Breast epithelium (tissue), 4 donors: Measurements from ENCODE around the gene CERS4. TPM values are rescaled to one million over a fixed set of nuclear protein-coding genes. Genes with fewer than 3 reads are reported as not detected.
A peak's percentile ranks its signal among the peaks of the same experiment; 100 is the strongest.

ENCODE experiments used
- DNase-seq, 2 donors: peaks; one replicate each; pipeline ENCODE4 v3.0.0-alpha.2; 2019; ENCODE audit warnings: low spot score in 2 of 2
- H3K27ac ChIP-seq, 2 donors: fragments of 200-600 bp; sonication (generic) in 1 of 2; one replicate each; pipeline ENCODE4 v1.5.1; 2016 to 2019; ENCODE audit warnings: mild to moderate bottlenecking in 1 of 2
- H3K27me3 ChIP-seq, 2 donors: fragments of 200-600 bp; sonication (generic) in 1 of 2; one replicate each; pipeline versions ENCODE4 v1.5.1 to v1.6.0; 2017 to 2019; ENCODE audit warnings: control low read depth in 1 of 2, mild to moderate bottlenecking in 1 of 2
- H3K36me3 ChIP-seq: fragments of 200-600 bp; one replicate; pipeline ENCODE4 v1.5.1; 2019
- H3K4me1 ChIP-seq, 2 donors: fragments of 200-600 bp; sonication (generic); one replicate each; pipeline ENCODE4 v1.5.1; 2016 to 2019; ENCODE audit warnings: control low read depth in 1 of 2
- H3K4me3 ChIP-seq, 3 donors: fragments of 200-600 bp; sonication (generic); 1 replicate in 2 of 3; 2 replicates in 1 of 3; pipeline ENCODE4 v1.5.1; 2016 to 2019; ENCODE audit warnings: mild to moderate bottlenecking in 3 of 3, moderate library complexity in 2 of 3
- H3K9me3 ChIP-seq, 2 donors: fragments of 200-600 bp; sonication (generic) in 1 of 2; one replicate each; pipeline ENCODE4 v1.5.1; 2016 to 2019; ENCODE audit warnings: control low read depth in 1 of 2
- POLR2A ChIP-seq: fragments of 450-650 bp; IDR thresholded peaks from one replicate; pipeline ENCODE4 v1.6.1; 2016; ENCODE audit warnings: antibody characterized with exemption, mild to moderate bottlenecking, moderate library complexity
- POLR2AphosphoS5 ChIP-seq, 3 donors: sonication (generic); formaldehyde crosslinking; IDR thresholded peaks; one replicate each; pipeline ENCODE4 v1.6.1; 2017; ENCODE audit warnings: antibody characterized with exemption in 3 of 3
- intact Hi-C: fragments of 100-400 bp; cut with DNase I; formaldehyde crosslinking; loops from one replicate; pipeline ENCODE4 v1.15.1; 2023; ENCODE audit warnings: low total_unique reads
- total RNA-seq, 3 donors: library from RNA; depleted of rRNA; stranded (reverse); fragments of >200 nt; gene quantifications; one replicate each; pipeline ENCODE4 v1.1.0, GENCODE V29; 2016
- TF ChIP-seq, protein P1 (sequence below), 3 donors: fragments of 450-650 bp; IDR thresholded peaks; one replicate each; pipeline ENCODE4 v1.5.1; 2016 to 2017; ENCODE audit warnings: antibody characterized with exemption in 3 of 3, mild to moderate bottlenecking in 3 of 3, moderate library complexity in 3 of 3

Gene CERS4
- total RNA-seq, 3 donors from 2014 or later = 26.4 to 141 (median 64.1) TPM

DNA sequence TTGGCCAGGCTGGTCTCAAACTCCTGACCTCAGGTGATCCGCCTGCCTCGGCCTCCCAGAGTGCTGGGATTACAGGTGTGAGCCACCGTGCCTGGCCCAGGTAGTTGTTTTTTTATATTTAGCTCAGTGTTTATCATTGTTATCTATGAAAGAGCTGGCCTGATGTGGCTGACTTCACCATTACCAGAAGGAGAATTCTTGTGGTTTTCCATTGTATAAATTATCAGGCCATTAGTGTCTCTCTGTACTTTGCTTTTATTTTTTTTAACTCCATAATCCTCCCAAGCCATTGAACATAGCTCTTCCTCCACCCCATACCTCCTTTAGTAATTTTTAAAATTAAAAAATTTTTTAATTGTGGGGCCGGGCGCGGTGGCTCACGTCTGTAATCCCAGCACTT, 24.2 kb downstream of the CERS4 start:
- Histone ChIP-seq H3K27me3 (no peaks in the 10 kb centered on the region), H3K4me3 (no peak overlapping the region), H3K4me1 (no peaks in the 10 kb centered on the region), H3K9me3 (peaks cover 9 to 12% of the 10 kb centered on the region in 2 donors), H3K27ac (no peak overlapping the region), H3K36me3 (no peaks in the 10 kb centered on the region)
- DNase-seq = no peak
- intact Hi-C loops = no loop called here
- TF ChIP-seq POLR2A = no peak
- TF ChIP-seq, protein P1, sequence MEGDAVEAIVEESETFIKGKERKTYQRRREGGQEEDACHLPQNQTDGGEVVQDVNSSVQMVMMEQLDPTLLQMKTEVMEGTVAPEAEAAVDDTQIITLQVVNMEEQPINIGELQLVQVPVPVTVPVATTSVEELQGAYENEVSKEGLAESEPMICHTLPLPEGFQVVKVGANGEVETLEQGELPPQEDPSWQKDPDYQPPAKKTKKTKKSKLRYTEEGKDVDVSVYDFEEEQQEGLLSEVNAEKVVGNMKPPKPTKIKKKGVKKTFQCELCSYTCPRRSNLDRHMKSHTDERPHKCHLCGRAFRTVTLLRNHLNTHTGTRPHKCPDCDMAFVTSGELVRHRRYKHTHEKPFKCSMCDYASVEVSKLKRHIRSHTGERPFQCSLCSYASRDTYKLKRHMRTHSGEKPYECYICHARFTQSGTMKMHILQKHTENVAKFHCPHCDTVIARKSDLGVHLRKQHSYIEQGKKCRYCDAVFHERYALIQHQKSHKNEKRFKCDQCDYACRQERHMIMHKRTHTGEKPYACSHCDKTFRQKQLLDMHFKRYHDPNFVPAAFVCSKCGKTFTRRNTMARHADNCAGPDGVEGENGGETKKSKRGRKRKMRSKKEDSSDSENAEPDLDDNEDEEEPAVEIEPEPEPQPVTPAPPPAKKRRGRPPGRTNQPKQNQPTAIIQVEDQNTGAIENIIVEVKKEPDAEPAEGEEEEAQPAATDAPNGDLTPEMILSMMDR (IDR thresholded peaks at IDR 0.05) = no peak
- no peak for TF ChIP-seq POLR2AphosphoS5 (IDR thresholded peaks at IDR 0.05)

DNA sequence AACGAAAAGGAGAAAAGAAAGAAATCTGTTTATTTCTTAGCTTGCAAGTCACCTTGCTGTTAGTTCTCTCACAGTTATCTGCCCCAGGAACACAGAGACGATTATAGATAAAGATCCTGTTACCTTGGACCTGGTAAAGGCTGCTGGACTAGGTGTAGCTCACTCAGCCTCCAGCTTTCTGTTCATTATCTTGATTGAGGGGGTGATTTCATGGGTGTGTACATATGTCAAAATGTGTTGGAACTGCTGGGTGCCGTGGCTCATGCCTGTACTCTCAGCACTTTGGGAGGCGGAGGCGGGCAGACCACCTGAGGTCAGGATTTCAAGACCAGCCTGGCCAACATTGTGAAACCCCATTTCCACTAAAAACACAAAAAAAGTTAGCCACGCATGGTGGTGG, 27.9 kb downstream of the CERS4 start:
- H3K27me3 ChIP-seq = no peaks in the 10 kb centered on the region
- TF ChIP-seq POLR2A = no peak
- no peak for TF ChIP-seq POLR2AphosphoS5 (IDR thresholded peaks at IDR 0.05)
- TF ChIP-seq, protein P1 (IDR thresholded peaks at IDR 0.05) = no peak
- H3K4me3 ChIP-seq = no peak overlapping the region
- no peaks in the 10 kb centered on the region for H3K9me3 ChIP-seq
- no peak for DNase-seq
- no peak overlapping the region for H3K27ac ChIP-seq
- H3K36me3 ChIP-seq = no peaks in the 10 kb centered on the region
- H3K4me1 ChIP-seq = peaks cover 6 to 9% of the 10 kb centered on the region in 2 donors
- intact Hi-C loops = no loop called here

DNA sequence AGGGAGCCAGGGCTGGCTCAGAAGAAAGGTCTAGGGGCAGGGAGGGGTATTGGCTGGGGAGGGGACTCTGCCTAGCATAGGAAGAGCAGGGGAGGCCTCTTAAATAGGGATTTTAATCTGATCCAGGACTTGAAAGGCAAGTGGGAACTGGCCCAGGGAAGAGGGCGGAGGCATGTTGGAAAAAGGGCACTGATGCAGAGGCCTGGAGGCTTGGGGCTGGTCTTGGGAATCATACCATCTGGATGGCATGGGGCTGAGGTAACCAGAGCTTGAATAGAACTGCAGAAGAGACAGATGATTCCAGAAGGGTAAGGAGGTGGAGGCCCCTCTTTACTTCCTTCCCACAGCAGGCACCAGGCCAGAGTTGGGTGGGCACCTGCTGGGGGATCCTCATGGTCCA, 29.1 kb downstream of the CERS4 start:
- intact Hi-C loops = no loop called here
- Histone ChIP-seq H3K27me3 (no peaks in the 10 kb centered on the region), H3K4me1 (peaks cover 6 to 9% of the 10 kb centered on the region in 2 donors), H3K36me3 (no peaks in the 10 kb centered on the region), H3K4me3 (no peak overlapping the region), H3K9me3 (no peaks in the 10 kb centered on the region), H3K27ac (peak overlapping the region; percentile 23 to 35)
- DNase-seq = peak in 1 of 2 donors; percentile 47
- no peak for TF ChIP-seq POLR2AphosphoS5 (IDR thresholded peaks at IDR 0.05)
- TF ChIP-seq, protein P1 (IDR thresholded peaks at IDR 0.05) = no peak
- no peak for TF ChIP-seq POLR2A

DNA sequence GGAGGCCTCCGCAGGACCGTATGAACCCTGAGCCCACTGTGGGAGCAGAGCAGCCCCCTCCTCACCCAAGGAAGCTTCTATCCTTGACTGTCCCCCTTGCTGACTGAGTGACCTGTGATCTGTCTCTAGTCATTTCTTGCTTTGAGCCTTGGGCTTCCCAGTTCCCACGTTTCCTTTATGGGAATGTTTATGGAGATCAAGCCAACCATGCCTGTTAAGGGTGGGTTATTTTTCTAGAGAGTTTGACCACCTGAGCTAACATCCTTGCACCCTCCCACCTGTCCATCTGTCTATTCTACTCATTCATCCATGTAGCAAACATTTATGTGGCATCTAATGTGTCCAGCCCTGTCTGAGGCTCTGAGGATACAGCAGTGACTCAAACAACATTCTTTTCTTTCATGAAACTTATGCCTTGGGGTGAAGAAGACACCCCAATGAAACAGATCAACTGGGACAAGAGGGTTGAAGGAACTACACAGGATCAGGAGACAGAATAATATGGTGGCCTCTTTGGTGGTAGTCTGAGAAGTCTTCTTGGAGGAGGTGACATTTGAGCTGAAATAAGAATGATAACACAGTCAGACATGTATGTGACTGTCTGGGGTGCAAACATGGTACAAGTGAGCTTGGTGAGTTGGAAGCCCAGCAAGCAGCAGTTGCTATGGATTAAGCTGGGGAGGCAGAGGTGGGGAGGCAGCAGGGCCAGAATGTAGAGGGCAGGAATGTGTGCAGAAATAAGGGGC, 30.5 kb downstream of the CERS4 start:
- Histone ChIP-seq H3K27me3 (no peaks in the 10 kb centered on the region), H3K9me3 (no peaks in the 10 kb centered on the region), H3K36me3 (no peaks in the 10 kb centered on the region), H3K4me1 (peaks cover 6 to 9% of the 10 kb centered on the region in 2 donors), H3K4me3 (peak overlapping the region in 2 of 3 donors; percentile 15 to 53), H3K27ac (peak overlapping the region; percentile 83 to 85)
- intact Hi-C loops = no loop called here
- DNase-seq = no peak
- TF ChIP-seq, protein P1 (IDR thresholded peaks at IDR 0.05) = no peak
- TF ChIP-seq POLR2AphosphoS5 (IDR thresholded peaks at IDR 0.05) = no peak

DNA sequence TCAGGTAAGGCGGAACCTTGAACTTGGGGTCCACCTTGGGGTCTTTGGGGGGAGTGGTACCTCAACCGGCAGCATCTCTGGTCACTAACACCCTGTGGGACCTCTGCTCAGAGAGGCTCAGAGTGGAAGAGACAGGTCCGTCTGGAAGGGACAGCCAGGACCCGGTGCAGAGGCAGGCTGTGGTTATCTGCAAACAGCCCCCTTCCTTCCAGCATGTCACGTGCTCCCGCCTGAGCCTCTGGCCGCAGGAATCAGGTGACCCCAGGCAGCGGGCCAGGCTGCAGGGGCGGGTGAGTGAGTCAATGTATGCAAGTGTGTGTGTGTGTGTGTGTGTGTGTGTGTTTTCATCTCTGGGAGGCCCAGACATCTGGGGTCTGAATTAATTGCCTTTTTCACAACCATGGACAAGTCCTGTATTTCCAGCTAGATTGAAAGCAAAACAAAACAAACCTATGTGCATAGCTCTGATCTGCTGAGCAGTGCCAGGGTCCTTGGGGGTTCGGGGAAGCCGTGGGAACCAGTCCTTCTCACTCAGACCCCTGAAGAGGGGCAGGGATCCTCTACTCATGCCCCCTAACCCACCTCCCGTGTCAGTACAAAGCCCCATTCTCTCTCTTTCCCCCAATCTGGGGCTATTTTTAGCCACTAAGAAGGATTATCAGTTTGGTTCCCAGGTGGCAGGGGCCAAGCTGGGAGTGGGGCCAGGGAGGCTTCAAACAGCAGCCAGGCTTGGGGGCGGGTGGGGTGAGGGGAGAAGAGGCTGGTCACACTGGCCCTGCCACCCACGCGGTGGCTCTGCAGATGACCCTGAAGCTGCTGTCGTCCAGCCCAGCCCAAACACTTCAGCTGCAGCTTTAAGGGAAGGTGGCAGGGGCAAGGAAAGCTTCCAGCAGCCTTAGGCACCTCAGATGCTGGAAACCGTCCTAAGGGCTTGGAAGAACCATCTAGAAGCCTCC, 31.4 kb downstream of the CERS4 start:
- intact Hi-C loops = no loop called here
- no peaks in the 10 kb centered on the region for H3K9me3 ChIP-seq
- TF ChIP-seq POLR2A (no peak), POLR2AphosphoS5 (IDR thresholded peaks at IDR 0.05) (peak in 2 of 3 donors; percentile 47 to 56)
- no peaks in the 10 kb centered on the region for H3K36me3 ChIP-seq
- H3K4me3 ChIP-seq = peak overlapping the region in 2 of 3 donors; percentile 15 to 53
- H3K27me3 ChIP-seq = no peaks in the 10 kb centered on the region
- H3K27ac ChIP-seq = peak overlapping the region; percentile 83 to 85
- DNase-seq = peak; percentile 86 to 90
- peaks cover 6 to 9% of the 10 kb centered on the region in 2 donors for H3K4me1 ChIP-seq
